Measurements from ENCODE around the gene TWF2. TPM values are rescaled to one million over a fixed set of nuclear protein-coding genes. Genes with fewer than 3 reads are reported as not detected.
A peak's percentile ranks its signal among the peaks of the same experiment; 100 is the strongest.

TWF2 gene
- total and polyA plus RNA-seq, 9 of the 15 experiments (the other 6 are each of a cell fraction or from before 2014, with no cell fraction given) = 0.11 to 61.9 (median 29.7) TPM

DNA sequence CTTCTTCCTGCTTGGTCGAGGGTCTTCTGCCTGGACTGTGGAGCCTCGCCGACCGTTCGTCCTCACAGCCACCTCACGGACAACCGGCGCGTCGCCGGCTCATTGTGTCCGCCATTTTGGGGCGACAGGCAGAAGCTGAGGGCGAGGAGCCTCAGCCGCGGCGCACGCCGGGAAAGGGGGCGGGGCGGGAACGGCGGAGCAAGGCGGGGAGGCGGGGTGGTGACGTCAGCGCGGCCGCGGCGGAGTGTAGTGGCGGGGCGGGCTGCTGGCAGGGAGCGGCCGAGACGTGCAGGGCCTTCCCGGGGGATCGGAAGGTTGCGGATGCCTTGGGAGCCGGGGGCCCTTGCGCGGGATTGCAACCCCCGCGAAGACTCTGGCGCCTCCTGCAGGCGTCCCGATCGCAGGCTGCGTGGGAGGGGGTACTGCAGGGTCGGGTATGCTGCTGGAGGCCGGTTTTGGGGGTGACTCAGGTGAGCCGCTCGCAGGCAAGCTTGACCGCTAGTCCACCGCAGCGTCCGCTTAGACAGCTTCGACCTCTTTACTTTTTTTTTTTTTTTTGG is 39.6 kb upstream of the TWF2 start, which contains the start of gene WDR82 (continued):
- TF ChIP-seq SRF (CRISPR knock-in tag; IDR thresholded peaks at IDR 0.05) (no peak), CREB1 (IDR thresholded peaks at IDR 0.05) (peak; percentile 68), CREB1 (CRISPR knock-in tag; IDR thresholded peaks at IDR 0.05) (peak; percentile 79), FUS (optimal IDR thresholded peaks at IDR 0.05; ENCODE audit: low read depth, low read length) (no peak), TEAD2 (tag; IDR thresholded peaks at IDR 0.05) (no peak), ARID1B (IDR thresholded peaks at IDR 0.05) (peak; percentile 17; the same call in 1 of the 2 replicates), TAF9B (IDR thresholded peaks at IDR 0.05; ENCODE audit: partially characterized antibody) (peak; percentile 65), CC2D1A (IDR thresholded peaks at IDR 0.05) (peak; percentile 84), RAD21 (CRISPR knock-in tag; conservative IDR thresholded peaks at IDR 0.05 in 1 of 2, IDR thresholded peaks at IDR 0.05 in 1 of 2) (peak; percentile 27 to 39; a peak in 3 of 4 replicates)
- TF ChIP-seq, protein P1, sequence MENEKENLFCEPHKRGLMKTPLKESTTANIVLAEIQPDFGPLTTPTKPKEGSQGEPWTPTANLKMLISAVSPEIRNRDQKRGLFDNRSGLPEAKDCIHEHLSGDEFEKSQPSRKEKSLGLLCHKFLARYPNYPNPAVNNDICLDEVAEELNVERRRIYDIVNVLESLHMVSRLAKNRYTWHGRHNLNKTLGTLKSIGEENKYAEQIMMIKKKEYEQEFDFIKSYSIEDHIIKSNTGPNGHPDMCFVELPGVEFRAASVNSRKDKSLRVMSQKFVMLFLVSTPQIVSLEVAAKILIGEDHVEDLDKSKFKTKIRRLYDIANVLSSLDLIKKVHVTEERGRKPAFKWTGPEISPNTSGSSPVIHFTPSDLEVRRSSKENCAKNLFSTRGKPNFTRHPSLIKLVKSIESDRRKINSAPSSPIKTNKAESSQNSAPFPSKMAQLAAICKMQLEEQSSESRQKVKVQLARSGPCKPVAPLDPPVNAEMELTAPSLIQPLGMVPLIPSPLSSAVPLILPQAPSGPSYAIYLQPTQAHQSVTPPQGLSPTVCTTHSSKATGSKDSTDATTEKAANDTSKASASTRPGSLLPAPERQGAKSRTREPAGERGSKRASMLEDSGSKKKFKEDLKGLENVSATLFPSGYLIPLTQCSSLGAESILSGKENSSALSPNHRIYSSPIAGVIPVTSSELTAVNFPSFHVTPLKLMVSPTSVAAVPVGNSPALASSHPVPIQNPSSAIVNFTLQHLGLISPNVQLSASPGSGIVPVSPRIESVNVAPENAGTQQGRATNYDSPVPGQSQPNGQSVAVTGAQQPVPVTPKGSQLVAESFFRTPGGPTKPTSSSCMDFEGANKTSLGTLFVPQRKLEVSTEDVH (IDR thresholded peaks at IDR 0.05; ENCODE audit: low read depth, partially characterized antibody) = peak; percentile 23
- TF ChIP-seq, protein P2, sequence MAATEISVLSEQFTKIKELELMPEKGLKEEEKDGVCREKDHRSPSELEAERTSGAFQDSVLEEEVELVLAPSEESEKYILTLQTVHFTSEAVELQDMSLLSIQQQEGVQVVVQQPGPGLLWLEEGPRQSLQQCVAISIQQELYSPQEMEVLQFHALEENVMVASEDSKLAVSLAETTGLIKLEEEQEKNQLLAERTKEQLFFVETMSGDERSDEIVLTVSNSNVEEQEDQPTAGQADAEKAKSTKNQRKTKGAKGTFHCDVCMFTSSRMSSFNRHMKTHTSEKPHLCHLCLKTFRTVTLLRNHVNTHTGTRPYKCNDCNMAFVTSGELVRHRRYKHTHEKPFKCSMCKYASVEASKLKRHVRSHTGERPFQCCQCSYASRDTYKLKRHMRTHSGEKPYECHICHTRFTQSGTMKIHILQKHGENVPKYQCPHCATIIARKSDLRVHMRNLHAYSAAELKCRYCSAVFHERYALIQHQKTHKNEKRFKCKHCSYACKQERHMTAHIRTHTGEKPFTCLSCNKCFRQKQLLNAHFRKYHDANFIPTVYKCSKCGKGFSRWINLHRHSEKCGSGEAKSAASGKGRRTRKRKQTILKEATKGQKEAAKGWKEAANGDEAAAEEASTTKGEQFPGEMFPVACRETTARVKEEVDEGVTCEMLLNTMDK (IDR thresholded peaks at IDR 0.05; ENCODE audit: borderline replicate concordance, insufficient read depth, low read depth, low read length, poor library complexity, severe bottlenecking) = peak; percentile 75
- TF ChIP-seq, protein P3, sequence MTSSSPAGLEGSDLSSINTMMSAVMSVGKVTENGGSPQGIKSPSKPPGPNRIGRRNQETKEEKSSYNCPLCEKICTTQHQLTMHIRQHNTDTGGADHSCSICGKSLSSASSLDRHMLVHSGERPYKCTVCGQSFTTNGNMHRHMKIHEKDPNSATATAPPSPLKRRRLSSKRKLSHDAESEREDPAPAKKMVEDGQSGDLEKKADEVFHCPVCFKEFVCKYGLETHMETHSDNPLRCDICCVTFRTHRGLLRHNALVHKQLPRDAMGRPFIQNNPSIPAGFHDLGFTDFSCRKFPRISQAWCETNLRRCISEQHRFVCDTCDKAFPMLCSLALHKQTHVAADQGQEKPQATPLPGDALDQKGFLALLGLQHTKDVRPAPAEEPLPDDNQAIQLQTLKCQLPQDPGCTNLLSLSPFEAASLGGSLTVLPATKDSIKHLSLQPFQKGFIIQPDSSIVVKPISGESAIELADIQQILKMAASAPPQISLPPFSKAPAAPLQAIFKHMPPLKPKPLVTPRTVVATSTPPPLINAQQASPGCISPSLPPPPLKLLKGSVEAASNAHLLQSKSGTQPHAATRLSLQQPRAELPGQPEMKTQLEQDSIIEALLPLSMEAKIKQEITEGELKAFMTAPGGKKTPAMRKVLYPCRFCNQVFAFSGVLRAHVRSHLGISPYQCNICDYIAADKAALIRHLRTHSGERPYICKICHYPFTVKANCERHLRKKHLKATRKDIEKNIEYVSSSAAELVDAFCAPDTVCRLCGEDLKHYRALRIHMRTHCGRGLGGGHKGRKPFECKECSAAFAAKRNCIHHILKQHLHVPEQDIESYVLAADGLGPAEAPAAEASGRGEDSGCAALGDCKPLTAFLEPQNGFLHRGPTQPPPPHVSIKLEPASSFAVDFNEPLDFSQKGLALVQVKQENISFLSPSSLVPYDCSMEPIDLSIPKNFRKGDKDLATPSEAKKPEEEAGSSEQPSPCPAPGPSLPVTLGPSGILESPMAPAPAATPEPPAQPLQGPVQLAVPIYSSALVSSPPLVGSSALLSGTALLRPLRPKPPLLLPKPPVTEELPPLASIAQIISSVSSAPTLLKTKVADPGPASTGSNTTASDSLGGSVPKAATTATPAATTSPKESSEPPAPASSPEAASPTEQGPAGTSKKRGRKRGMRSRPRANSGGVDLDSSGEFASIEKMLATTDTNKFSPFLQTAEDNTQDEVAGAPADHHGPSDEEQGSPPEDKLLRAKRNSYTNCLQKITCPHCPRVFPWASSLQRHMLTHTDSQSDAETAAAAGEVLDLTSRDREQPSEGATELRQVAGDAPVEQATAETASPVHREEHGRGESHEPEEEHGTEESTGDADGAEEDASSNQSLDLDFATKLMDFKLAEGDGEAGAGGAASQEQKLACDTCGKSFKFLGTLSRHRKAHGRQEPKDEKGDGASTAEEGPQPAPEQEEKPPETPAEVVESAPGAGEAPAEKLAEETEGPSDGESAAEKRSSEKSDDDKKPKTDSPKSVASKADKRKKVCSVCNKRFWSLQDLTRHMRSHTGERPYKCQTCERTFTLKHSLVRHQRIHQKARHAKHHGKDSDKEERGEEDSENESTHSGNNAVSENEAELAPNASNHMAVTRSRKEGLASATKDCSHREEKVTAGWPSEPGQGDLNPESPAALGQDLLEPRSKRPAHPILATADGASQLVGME (CRISPR knock-in tag; IDR thresholded peaks at IDR 0.05) = no peak
- TF ChIP-seq, protein P4, sequence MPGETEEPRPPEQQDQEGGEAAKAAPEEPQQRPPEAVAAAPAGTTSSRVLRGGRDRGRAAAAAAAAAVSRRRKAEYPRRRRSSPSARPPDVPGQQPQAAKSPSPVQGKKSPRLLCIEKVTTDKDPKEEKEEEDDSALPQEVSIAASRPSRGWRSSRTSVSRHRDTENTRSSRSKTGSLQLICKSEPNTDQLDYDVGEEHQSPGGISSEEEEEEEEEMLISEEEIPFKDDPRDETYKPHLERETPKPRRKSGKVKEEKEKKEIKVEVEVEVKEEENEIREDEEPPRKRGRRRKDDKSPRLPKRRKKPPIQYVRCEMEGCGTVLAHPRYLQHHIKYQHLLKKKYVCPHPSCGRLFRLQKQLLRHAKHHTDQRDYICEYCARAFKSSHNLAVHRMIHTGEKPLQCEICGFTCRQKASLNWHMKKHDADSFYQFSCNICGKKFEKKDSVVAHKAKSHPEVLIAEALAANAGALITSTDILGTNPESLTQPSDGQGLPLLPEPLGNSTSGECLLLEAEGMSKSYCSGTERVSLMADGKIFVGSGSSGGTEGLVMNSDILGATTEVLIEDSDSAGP (CRISPR knock-in tag; IDR thresholded peaks at IDR 0.05) = no peak

All from K562 (cell line).